GM21529 (cell line): Measurements from ENCODE around the gene MT4.
"Not testable (repeated sequence)": the region's sequence is repeated elsewhere in the genome, so short reads cannot be mapped to it uniquely, and the experiment has no call there.

Experiments
- ATAC-seq: cut with Tn5 transposase; IDR thresholded peaks from one replicate; pipeline ENCODE4 v1.9.1; 2021; ENCODE audit not compliant: unreplicated experiment

Gene MT4

DNA sequence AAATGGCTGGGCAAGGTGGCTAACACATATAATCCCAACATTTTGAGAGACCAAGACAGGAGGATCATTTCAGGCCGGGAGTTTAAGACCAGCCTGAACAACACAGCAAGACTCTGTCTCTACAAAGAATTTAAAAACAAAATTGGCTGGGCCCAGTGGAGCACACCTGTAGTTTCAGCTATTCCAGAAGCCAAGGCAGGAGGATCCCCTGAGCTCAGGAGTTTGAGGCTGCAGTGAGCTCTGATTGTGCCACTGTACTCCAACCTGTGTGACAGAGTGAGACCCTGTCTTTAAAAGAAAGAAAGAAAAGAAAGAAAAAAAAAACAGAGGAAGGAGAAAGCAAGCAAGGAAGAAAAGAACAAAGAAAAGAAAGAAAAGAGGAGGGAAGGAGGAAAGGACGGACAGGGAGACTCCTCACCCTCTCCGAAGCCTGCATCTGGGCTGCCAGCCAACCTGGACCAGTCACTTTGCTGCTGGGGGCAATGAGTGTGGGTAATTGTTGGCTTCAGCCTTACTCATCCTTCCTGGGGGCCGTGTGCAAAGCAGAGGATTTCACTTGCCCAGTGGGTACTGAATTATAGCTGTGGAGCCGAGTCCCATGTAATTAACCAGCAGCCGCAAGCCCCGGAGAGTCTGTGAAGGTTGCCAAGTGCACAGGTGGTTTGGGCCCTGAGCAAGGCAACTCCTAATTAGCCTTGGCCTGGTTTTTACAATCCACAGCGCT, 6.7 kb upstream of the MT4 start:
- ATAC-seq: no peak

DNA sequence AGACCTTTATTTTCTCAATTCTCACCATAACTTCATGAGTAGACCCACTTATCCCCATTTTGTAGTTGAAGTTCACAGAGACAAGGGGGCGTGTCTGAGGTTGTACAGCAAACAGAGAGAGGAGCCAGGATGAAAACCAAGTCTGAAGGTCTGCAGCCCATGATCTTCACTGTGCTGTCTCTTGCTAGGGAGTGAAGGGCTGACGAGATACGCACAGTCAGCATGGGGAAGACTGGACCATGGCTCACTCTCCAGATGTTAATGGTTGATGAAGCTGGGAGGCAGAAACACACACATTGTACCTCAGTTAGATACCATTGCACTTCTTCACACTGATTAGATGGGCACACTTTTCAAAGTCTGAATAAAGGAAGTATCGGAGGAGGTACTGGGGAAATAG, 5.8 kb upstream of the MT4 start:
- no peak for ATAC-seq

DNA sequence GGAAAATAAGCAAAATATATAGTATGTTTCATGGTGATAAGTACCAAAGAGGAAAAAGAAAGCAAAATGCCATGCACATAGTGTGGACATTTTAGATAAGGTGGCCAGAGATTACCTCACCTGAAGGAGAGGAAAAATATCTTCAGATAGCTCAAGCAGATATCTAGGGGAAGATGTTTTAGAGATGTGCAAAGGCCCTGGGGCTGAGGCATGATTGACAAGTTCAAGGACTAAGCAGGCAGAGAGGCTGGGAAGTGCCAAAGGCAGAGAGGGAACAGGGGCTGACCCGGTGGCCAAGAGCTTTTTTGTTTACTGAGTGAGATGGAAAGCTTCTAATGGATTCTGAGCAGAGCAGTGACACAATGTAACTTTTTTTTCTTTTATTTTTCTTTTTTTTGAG, 4.4 kb upstream of the MT4 start:
- ATAC-seq: no peak

DNA sequence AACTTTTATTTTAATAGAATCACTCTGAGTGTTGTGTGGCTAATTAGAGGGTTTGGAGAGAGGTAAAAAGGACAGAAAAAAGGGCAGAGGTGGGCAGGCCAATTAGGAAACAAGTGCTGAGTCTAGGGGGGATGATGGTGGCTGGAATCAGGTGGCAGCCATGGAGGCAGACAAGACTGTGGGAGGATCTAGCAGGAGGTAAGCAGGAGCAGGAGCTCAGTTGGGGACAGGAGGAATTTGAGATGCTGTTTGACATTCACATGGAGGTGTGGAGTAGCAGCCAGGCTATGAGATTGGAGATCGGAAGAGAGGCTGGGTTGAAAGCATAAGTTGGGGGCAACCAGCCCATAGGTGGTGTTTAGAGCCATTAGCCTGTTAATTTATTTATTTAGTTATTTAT, 3.7 kb upstream of the MT4 start:
- no peak for ATAC-seq

DNA sequence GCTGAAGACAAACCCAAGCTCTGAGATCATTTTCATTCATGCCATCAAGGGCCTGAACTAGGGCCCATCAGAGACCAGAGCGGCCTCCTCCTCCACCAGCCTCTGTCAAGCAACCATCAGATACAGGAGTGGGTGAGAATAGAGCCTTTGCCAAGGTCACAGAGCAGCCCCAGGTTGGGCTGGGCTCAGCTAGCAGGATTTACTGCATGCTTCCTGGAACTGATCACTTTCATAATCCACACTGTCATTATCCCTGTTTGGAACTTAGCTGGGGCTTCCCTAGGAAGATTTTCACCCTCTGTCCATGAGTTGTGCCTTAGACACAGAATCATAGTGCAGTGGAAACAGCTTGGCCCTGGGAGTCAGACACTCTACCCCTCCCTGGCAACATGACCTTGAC, 5.1 kb downstream of the MT4 start:
- ATAC-seq: no peak

DNA sequence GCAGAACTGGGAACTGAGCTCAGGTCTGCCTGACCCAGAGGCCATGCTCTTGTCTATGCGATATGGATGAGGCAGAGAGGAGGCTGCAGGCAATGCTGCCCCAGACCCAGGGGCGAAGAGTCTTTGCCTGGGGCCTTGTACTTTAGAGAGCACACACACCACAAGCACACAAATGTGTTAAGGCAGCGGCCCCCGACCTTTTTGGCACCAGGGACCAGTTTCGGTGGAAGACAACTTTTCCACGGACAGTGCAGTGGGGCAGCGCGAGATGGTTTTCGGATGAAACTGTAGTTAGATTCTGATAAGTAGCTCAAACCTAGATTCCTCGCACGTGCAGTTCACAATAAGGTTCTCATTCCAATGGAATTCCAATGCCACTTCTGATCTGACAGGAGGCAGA, 6.7 kb downstream of the MT4 start:
- no peak for ATAC-seq

DNA sequence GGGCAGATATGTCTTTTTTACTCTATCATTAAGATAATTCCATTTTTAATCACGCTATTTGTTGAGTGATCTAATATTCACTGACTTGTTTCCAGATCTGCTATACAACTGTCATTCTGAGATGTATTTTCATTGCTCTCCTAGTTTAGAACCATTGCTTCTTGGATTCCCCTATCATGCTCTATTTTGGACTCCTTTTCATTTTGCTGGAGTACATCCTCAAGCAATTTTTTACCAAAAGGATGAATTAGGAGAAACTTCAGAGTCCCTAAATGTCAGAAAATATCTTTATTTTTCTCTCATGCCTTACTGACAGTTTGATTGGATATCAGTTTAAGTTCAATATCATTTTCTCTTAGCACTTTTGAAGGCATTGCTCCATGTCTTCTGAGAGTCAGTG, 9.8 kb downstream of the MT4 start:
- no peak for ATAC-seq

DNA sequence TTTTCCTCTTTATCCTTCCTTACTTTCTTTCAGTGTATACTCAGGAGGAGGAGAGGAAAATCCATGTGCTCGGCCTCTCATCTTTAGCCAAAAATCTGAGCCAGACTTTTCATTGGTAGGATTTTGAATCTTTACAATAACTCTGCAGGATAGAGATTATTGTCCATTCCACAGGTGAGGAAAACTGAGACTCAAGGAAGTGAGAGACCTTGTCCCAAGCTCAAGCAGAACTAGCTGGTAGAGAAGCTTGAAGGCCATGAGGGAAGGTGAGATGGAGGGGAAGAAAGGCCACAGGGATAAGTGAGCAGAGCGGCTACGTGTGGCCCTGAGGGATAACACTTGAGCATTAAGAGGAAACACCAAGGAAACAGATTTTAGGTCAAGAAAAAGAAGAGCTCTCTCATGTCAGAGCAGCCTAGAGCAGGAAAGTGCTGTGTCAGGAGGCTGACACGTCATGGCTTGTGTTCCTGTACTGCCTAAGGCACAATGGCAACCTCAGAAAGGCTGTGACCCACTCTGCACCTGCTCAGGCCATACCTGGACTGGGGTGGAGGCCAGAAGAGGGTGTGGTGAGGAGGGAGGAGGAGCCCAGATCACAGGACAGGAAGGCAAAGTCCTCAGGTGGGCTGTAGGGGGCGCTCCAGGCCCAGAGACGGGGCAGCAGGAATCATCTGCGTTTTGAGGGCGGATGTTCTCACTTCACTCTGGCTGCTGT, 11.9 kb downstream of the MT4 start:
- ATAC-seq: peak; percentile 95

DNA sequence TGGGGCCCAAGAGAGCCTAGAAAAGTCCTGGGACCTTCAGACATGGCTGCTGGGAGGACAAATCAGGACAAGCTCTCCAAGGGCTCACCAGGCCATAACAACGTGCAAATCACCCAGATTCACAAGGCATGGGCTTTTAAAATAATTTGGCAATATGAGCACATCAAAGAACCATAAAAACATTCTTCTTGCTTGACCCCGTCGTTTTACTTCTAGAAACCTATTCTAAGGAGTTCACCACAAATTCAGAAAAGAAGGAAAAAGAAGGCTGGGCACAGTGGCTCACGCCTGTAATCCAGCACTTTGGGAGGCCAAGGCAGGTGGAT, 12.4 kb downstream of the MT4 start:
- no peak for ATAC-seq

DNA sequence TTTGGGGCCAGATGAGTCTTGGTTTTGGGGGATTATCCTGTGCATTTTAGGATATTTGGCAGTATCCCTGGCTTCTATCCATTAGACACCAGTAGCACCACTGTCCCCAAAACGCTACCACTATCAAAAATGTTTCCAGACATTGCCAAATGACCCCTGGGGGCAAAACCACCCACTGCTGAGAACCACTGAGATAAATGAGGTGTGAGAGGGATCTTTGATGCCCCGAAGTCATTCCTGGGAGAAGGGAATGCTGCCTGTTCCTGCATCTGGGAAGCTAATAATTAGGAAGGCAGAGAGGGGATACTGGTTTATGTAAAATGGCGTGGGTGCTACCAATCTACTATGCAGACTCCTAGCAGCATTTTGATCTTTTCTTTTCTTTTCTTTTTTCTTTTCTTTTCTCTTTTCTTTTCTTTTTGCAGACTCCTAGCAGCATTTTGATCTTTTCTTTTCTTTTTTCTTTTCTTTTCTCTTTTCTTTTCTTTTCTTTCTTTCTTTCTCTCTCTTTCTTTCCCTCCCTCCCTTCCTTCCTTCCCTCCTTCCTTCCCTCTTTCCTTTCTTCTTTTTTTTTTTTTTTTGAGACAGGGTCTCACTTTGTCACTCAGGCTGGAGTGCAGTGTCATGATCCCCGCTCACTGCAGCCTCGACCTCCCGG, 15.6 kb downstream of the MT4 start:
- no peak for ATAC-seq

DNA sequence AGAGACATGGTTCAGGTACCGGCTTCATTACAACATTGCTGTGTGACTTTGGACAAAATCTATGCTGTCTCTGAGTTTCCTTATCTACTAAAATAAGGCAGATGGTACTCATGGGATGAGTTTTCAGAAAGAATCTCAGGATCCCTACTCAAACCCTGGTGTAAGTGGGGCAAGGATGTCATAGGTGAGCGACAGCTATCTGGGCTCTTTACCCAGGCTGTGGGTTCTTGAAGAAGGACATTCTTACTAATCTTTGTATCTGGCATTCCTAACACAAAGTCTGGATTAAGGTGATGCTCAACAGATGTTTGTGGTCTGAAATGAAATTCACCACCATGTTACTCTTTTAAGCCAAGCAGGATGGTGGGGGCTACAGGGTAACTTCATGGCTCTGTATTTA, 18.0 kb downstream of the MT4 start:
- not testable (repeated sequence) for ATAC-seq

DNA sequence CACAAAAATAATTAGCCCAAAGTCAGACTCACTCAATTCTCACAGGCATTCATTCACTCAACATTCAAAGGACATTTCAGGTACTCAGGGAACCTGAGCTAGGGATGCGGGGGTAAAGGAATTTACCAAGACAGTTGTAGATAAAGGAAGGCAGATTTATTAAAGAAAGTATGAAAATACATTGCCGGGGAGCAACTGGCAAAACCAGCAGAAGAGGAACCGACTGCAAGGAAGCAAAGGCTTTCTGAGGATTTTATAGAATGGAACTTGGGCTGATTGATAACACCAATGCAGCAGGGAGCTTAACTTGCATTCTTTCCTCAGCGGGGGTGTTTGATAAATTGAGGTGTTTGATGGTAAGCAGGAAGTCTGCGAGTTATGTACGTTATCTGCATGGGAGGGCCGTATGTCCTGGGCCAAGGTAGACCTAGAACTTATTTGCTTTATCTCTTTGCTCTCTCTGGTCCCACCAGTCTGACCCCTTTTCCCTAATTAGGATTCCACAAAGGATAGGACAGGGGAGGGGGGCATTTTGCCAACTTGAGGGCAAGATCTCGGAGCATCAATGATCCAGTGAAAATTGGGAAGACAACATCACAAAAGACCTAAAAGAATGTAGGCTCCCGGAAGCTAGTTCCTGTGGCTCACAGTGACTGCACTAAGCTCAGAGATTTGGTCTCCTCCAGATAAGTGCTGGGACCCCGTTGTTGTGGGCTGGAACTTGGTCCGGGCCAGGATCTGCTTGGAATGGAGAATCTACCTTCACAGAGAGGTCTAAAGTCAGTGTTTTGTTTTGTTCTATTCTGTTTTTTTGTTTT, 18.7 kb downstream of the MT4 start:
- ATAC-seq: no peak

DNA sequence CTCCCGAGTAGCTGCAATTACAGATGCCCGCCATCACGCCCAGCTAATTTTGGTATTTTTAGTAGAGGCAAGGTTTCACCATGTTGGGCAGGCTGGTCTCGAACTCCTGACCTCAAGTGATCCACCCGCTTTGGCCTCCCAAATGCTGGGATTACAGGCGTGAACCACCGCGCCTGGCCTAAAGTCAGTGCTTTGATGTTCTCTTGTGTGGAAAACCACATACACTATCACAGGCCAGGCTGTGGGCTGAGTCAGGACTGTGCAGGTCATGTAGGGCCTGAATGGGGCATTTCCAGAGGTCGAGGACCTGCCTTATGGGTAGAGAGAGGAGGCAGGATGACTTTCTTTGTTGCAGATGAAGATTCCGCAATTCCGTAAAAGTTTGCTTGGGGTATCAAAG, 19.4 kb downstream of the MT4 start:
- no peak for ATAC-seq

DNA sequence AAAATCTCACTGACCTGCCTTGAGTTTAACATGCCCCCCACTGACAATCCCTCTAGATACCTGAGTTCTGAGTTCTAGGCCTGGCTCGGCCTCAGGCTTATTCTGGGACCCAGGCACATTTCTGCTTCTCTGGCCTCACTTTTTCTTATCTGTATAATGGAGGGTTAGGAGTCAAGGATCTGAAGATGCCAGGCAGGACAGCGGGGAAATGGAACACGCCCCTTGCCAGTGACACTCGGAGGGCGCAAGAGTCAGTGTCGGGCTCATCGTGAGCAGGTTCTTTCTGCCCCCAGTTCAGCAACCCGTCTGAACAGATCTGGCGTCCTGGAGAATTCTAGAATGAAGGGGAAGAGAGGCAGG, 23.9 kb downstream of the MT4 start:
- no peak for ATAC-seq

DNA sequence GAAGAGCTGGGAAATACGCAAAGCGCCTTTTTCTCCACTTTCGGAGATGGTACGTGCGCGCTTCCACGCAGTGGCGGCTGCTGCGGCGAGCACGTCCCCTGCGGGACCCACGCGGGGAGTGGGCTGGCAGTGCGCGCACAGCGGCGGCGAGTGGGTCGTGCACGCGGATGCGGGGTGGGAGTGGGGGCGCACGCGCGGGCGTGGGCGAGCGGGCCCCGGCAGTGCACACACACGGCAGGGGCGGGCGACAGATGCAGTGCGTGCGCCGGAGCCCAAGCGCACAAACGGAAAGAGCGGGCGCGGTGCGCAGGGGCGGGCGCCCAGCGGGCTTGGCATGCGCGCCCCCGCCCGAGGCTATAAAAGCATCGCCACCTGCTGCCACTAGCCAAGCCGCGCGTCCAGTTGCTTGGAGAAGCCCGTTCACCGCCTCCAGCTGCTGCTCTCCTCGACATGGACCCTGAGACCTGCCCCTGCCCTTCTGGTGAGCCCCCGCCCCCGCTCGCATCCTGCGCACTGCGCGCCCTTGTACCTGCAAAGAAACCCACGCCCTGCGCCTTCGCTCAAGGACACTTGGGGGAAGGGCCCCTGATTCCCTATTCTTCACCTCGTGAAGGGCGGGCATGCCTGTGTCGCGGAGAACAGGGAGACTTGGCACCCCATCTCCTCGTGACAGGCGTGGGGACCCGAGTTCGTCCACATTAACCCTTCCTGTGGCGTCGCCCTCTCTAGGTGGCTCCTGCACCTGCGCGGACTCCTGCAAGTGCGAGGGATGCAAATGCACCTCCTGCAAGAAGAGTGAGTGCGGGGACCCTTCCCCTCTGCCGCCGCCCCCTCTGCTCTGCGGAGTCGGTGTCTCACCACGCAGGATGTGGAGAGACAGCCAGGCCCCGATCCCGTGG, 24.5 kb downstream of the MT4 start, which contains the start of gene MT3:
MT3 (plus strand) TSS at position 388 of the 899 bp plus-strand sequence; CDS start at position 451, 63 bp downstream.
- ATAC-seq: no peak

DNA sequence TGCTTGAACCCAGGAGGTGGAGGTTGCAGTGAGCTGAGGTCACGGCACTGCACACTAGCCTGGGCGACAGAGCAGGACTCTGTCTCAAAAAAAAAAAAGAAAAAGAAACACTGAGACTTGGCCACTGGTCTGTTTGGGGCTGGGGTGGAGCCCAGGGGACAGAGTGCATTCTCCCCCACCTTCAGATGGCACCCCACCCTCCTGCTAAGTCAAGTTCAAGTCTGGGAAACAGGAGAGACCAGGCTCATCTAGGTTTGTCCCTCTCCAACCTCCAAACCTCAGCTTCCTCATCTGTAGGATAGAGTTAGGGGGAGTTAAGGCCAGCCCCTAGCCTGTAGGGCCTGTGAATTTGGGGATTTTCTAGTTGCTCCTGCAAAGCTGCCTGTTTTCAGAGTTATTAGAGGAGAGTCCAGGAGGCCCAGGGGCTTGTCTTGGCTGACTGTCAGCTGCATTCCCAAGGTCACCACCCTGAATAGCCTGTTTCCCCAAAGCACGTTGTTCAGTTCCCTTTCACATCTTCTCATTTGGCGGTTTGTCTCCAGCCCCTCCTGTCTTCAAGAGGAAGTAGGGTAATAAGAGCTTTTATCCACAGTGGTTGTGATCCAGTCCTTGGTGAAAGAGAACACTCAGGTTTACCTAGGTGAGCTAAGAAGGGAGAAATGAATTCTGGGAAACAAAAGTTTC, 26.6 kb downstream of the MT4 start:
- ATAC-seq: no peak

DNA sequence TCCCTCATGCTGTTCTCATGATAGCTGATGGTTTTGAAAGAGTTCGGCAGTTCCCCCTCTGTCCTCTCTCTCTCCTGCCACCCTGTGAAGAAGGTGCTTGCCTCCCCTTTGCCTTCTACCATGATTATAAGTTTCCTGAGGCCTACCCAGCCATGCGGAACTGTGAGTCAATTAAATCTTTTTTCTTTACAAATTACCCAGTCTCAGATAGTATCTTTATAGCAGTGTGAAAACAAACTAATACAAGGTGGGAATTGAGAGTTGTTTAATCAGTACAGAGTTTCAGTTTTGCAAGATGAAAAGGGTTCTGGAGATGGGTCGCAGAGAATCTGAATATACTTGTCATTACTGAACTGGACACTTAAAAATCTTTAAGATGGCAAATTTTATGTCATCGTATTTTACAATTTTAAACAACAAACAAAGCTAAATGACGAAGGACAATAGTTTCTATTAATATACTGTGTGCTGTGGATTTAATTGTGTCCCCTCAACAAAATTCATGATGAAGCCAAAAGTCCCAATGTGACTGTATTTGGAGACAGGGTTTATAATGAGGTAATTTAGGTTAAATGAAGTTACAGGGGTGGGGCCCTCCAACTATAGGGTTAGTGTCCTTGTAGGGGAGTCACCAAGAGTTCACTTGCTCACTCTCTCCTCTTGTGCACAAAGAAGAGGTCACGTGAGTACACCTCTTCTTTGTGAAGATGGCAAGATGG, 28.9 kb downstream of the MT4 start:
- ATAC-seq: no peak

DNA sequence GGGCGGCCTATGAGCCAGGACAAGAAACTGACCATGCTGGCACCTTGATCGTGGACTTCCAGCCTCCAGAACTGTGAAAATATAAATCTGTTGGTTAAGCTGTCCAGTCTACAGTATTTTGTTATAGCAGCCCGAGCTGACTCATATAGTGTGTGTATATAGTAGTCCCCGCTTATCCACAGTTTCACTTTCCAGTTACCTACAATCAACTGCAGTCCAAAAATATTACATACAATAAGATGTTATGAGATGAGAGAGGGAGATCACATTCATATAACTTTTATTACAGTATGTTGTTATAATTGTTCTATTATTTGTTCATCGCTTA, 29.4 kb downstream of the MT4 start:
- no peak for ATAC-seq

DNA sequence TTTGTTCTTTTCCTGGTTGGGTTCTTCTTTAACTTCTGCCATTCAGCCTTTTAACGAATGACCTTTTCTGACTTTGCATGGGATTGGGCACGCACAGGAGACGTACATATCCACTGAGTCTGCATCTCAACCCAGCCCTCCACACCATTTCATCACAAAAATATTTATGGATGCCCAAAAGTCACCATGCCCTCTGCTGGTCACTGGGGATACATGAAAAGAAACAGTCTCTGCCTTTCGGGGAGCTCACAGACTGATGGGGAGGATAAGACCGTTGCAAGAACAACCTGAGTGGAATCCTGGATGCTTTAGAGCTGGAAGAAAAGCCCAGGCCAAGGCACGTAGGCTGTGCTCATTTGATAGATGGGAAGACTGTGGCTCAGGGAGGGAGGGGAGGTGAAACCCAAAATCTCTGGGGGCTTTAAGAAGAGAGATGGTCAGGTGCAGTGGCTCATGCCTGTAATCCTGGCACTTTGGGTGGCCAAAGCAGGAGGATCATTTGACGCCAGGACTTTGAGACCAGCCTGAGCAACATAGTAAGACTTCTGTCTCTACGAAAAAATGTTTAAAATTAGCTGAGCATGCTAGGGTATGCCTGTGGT, 35.6 kb downstream of the MT4 start:
- ATAC-seq: no peak
